PC-3 (cell line): ENCODE measurements around the gene CCDC78. TPM values are rescaled to one million over a fixed set of nuclear protein-coding genes. Genes with fewer than 3 reads are reported as not detected.

Source experiments
- ATAC-seq: fragments of 200-7000 bp; cut with Tn5 transposase; 2 replicates; pipeline ENCODE4 v1.9.1; 2020; ENCODE audit warnings: mild to moderate bottlenecking, moderate library complexity
- BruUV-seq: library from RNA; stranded (reverse); fragments of 400-500 nt; replicated peaks from 2 replicates; lab custom pipeline; 2021; lab: Mats Ljungman, UMichigan
- CTCF ChIA-PET: fragments of 300-600 bp; sonication (Branson Sonifier 250); formaldehyde crosslinking; loops from one replicate; lab custom pipeline; 2022; ENCODE audit warnings: antibody characterized with exemption; lab: Charles Lee
- POLR2A ChIA-PET: fragments of 300-600 bp; sonication (Branson Sonifier 250); formaldehyde crosslinking; loops from one replicate; lab custom pipeline; 2022; ENCODE audit warnings: antibody characterized with exemption; ENCODE audit not compliant: unreplicated experiment; lab: Charles Lee
- DNase-seq: peaks from one replicate; pipeline ENCODE4 v3.0.0-alpha.2; 2015
- H2AFZ ChIP-seq: fragments of 300-600 bp; sonication (generic); 2 replicates; pipeline ENCODE4 v1.6.0; 2016; ENCODE audit warnings: antibody characterized with exemption, low read length
- H3F3A ChIP-seq: fragments of 300-600 bp; sonication (generic); one replicate; pipeline ENCODE4 v1.6.0; 2017; ENCODE audit warnings: antibody characterized with exemption, low read length, control low read depth, mild to moderate bottlenecking; ENCODE audit not compliant: unreplicated experiment
- H3K27ac ChIP-seq: fragments of 300-600 bp; sonication (generic); 2 replicates; pipeline ENCODE4 v1.5.1; 2016; ENCODE audit warnings: mild to moderate bottlenecking, low read length
- H3K27me3 ChIP-seq: fragments of 300-600 bp; sonication (generic); 2 replicates; pipeline ENCODE4 v1.6.1; 2016; ENCODE audit warnings: low read length, mixed read lengths
- H3K36me3 ChIP-seq: fragments of 300-600 bp; sonication (generic); 2 replicates; pipeline ENCODE4 v1.6.1; 2016; ENCODE audit warnings: low read depth, mixed run types, low read length, mixed read lengths
- H3K4me1 ChIP-seq: fragments of 300-600 bp; sonication (generic); 2 replicates; pipeline ENCODE4 v1.5.1; 2016; ENCODE audit warnings: low read length; ENCODE audit not compliant: insufficient read depth
- H3K4me2 ChIP-seq: fragments of 300-600 bp; sonication (generic); 2 replicates; pipeline ENCODE4 v1.6.0; 2016; ENCODE audit warnings: low read length
- H3K4me3 ChIP-seq: fragments of 300-600 bp; sonication (generic); 2 replicates; pipeline ENCODE4 v1.5.1; 2016; ENCODE audit warnings: mild to moderate bottlenecking, low read length, mixed read lengths
- H3K79me2 ChIP-seq: fragments of 300-600 bp; sonication (generic); 2 replicates; pipeline ENCODE4 v1.6.1; 2017; ENCODE audit warnings: low read length, mixed read lengths
- H3K9ac ChIP-seq: fragments of 300-600 bp; sonication (generic); 2 replicates; pipeline ENCODE4 v1.6.0; 2016; ENCODE audit warnings: mild to moderate bottlenecking, low read length
- H3K9me2 ChIP-seq: fragments of 300-600 bp; sonication (generic); replicated peaks from 2 replicates; pipeline ENCODE4 v1.6.1; 2016; ENCODE audit warnings: mixed run types, low read length, mixed read lengths
- H3K9me3 ChIP-seq: fragments of 300-600 bp; sonication (generic); 2 replicates; pipeline ENCODE4 v1.6.1; 2016; ENCODE audit warnings: low read length, mixed read lengths
- H4K20me1 ChIP-seq: fragments of 300-600 bp; sonication (generic); 2 replicates; pipeline ENCODE4 v1.6.1; 2016; ENCODE audit warnings: low read length, mixed read lengths
- CTCF ChIP-seq: fragments of 300-600 bp; sonication (generic); conservative IDR thresholded peaks from 2 replicates; pipeline ENCODE4 v1.5.1; 2017; ENCODE audit warnings: antibody characterized with exemption, low read depth, mild to moderate bottlenecking, low read length
- EZH2 ChIP-seq: fragments of 300-600 bp; sonication (generic); IDR thresholded peaks from one replicate; pipeline ENCODE4 v1.6.1; 2017; ENCODE audit warnings: antibody characterized with exemption, mild to moderate bottlenecking, low read length; ENCODE audit not compliant: unreplicated experiment
- EZH2phosphoT487 ChIP-seq: fragments of 300-600 bp; sonication (generic); IDR thresholded peaks from 2 replicates; pipeline ENCODE4 v1.6.1; 2018; ENCODE audit warnings: mild to moderate bottlenecking, antibody characterized with exemption, low read length, borderline replicate concordance
- intact Hi-C: fragments of 100-400 bp; cut with micrococcal nuclease; formaldehyde crosslinking; loops from 2 replicates; pipeline ENCODE4 v1.9.0; 2023
- total RNA-seq: library from RNA; depleted of rRNA; stranded (reverse); fragments of >200 nt; gene quantifications from 2 replicates; pipeline ENCODE4 v1.2.3, GENCODE V29; 2014

Gene CCDC78
- total RNA-seq, 1 experiment from 2014 or later = 3.3 TPM

DNA sequence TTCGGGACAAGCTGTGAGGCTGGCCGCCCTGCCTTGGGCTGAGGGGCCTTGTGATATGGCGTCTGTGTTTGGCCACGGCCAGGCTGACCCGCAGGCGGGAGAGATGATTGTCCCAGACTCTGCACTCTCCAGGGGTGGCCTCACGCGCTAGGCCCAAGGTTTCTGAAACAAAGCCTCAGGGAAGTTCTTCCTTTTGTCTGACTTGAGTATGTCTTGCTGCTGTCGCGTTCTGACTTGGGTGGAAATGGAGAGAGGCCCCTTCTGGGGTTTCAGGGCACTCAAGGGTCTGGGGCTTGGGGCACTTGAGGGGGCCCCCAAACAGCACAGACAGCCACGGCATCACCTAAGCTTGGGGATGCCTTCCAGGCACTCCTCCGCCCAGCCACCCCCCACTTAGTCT lies 15.2 kb downstream of the CCDC78 start:
- no TSS peak for BruUV-seq
- no peaks in the 10 kb centered on the region for H3K9me2 ChIP-seq
- peaks cover 16% of the 10 kb centered on the region for H3K4me1 ChIP-seq
- no peaks in the 10 kb centered on the region for H3K9me3 ChIP-seq
- no peak overlapping the region for H3K4me3 ChIP-seq
- intact Hi-C loops = loop anchor here (10.0 kb wide), 1 partner anchor 74 kb away; the partner anchor contains the start of genes CHTF18 and RPUSD1
- H3F3A ChIP-seq = no peaks in the 10 kb centered on the region
- peaks cover 8% of the 10 kb centered on the region for H3K79me2 ChIP-seq
- no peaks in the 10 kb centered on the region for H4K20me1 ChIP-seq
- H3K4me2 ChIP-seq = no peak overlapping the region
- no peak overlapping the region for H3K9ac ChIP-seq
- H3K36me3 ChIP-seq = no peaks in the 10 kb centered on the region
- no peak overlapping the region for H3K27ac ChIP-seq
- TF ChIP-seq CTCF (no peak), EZH2phosphoT487 (no peak), EZH2 (no peak)
- POLR2A ChIA-PET = no interaction called here
- ATAC-seq (no peak), DNase-seq (no peak)
- CTCF ChIA-PET = no interaction called here
- H3K27me3 ChIP-seq = peaks cover 26% of the 10 kb centered on the region
- H2AFZ ChIP-seq = no peak overlapping the region

DNA sequence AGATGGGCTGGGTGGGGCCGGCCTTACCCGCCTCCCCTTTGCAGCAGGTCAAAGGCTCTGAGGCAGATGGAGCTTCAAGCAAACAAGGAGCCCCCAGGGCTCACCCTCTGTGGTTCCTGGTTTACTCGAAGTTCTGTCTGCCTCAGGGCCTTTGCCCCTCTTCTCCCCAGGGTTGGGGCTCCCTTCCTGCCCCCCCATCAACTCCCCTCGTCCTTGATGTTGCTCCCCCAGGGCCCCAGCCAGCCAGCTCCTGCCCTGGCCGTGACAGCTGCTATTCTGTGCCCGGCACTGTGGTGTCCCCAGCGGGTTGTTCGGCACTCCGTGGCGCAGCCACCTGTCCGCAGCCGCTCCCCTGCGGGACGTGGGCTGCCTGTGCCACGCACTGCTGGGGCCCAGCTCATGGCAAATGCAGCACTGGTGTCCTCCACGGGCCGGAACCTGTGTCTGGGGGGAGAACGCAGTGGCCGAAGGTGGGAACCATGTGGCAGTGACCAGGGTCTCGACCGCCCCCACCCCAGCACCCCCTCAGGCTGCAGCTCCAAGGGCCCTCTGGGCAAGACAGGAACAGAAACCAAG lies 15.7 kb downstream of the CCDC78 start:
- Histone ChIP-seq H3K4me1 (peaks cover 16% of the 10 kb centered on the region), H4K20me1 (no peaks in the 10 kb centered on the region), H2AFZ (no peak overlapping the region), H3K4me3 (no peak overlapping the region), H3K9me3 (no peaks in the 10 kb centered on the region), H3K79me2 (peaks cover 4% of the 10 kb centered on the region; the same call in 1 of the 2 replicates), H3K9me2 (no peaks in the 10 kb centered on the region), H3K27me3 (peaks cover 26% of the 10 kb centered on the region), H3K27ac (no peak overlapping the region), H3F3A (no peaks in the 10 kb centered on the region), H3K4me2 (no peak overlapping the region), H3K36me3 (no peaks in the 10 kb centered on the region), H3K9ac (no peak overlapping the region)
- ChIA-PET CTCF (no interaction called here), POLR2A (no interaction called here)
- intact Hi-C loops = loop anchor here (10.0 kb wide), 1 partner anchor 74 kb away; the partner anchor contains the start of genes CHTF18 and RPUSD1
- ATAC-seq (no peak), DNase-seq (no peak)
- TF ChIP-seq EZH2 = no peak
- no peak for TF ChIP-seq CTCF
- TF ChIP-seq EZH2phosphoT487 = no peak
- BruUV-seq = no TSS peak
